Fibroblast of mammary gland (primary cell): ENCODE results near the gene NEDD1.

Experiments used
- DNase-seq: peaks from one replicate; pipeline ENCODE4 v3.0.0-alpha.2; 2010; ENCODE audit warnings: low read depth
- H3K4me3 ChIP-seq: 2 replicates; pipeline ENCODE4 v1.5.1; 2011; ENCODE audit warnings: low read depth, mild to moderate bottlenecking, low read length, moderate library complexity; ENCODE audit not compliant: control insufficient read depth
- CTCF ChIP-seq: conservative IDR thresholded peaks from 2 replicates; pipeline ENCODE4 v1.5.1; 2011; ENCODE audit warnings: low read depth, low read length, inconsistent platforms; ENCODE audit not compliant: control insufficient read depth, insufficient read depth

The NEDD1 gene, protein sequence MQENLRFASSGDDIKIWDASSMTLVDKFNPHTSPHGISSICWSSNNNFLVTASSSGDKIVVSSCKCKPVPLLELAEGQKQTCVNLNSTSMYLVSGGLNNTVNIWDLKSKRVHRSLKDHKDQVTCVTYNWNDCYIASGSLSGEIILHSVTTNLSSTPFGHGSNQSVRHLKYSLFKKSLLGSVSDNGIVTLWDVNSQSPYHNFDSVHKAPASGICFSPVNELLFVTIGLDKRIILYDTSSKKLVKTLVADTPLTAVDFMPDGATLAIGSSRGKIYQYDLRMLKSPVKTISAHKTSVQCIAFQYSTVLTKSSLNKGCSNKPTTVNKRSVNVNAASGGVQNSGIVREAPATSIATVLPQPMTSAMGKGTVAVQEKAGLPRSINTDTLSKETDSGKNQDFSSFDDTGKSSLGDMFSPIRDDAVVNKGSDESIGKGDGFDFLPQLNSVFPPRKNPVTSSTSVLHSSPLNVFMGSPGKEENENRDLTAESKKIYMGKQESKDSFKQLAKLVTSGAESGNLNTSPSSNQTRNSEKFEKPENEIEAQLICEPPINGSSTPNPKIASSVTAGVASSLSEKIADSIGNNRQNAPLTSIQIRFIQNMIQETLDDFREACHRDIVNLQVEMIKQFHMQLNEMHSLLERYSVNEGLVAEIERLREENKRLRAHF

GRCh38 chr12:96906849-96907670, at the start of gene NEDD1:
Gene NEDD1, plus strand, starts transcription at chr12:96907257. Its CDS starts 2,503 bp downstream, at chr12:96909760.
- TF ChIP-seq CTCF = no peak
- H3K4me3 ChIP-seq = peak within 1 kb of the TSS; percentile 89
- peak; percentile 59 for DNase-seq

GRCh38 chr12:96858162-96858561, 48.9 kb upstream of the NEDD1 start:
- no peak for DNase-seq
- no peak for TF ChIP-seq CTCF
- H3K4me3 ChIP-seq = no peak overlapping the region

DNA sequence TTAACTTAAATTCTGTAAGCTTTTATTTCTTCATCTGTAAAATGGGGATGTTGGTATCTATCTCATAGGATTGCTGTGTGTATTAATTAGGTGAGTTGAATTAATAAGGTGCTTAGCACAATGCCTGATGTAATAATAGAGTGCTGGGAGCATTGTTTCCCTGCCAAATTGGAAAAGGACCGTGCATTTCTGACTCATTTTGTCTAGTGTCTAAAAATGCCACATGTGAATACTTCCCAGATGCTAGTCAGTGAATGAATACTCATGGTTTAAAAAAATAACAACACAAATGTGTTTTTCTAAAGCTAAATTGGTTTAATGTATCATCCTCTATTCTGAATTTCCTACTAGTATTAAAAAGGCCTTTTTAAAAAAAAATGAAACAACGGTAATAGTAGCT, 45.4 kb upstream of the NEDD1 start:
- peak; percentile 14 for DNase-seq
- H3K4me3 ChIP-seq = no peak overlapping the region
- no peak for TF ChIP-seq CTCF

DNA sequence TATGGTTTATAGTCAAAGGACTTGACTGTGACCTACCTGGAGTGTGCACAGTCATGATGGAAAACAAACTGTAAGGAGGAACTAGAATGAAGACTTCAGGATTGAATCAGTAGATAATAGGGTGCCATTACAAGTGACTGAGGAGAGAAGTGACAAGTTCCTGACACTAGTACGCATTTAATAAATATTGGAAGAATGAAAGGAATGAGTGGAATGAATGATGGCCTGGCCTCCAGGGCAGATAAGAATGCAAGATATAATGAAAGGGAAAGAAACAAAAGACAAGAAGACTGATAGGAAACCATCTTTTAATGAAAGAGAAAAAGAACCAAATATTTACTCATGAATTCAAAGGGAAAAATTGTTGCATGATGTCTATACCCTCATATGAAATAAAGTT, 44.7 kb upstream of the NEDD1 start:
- DNase-seq = no peak
- TF ChIP-seq CTCF = no peak
- H3K4me3 ChIP-seq = no peak overlapping the region

DNA sequence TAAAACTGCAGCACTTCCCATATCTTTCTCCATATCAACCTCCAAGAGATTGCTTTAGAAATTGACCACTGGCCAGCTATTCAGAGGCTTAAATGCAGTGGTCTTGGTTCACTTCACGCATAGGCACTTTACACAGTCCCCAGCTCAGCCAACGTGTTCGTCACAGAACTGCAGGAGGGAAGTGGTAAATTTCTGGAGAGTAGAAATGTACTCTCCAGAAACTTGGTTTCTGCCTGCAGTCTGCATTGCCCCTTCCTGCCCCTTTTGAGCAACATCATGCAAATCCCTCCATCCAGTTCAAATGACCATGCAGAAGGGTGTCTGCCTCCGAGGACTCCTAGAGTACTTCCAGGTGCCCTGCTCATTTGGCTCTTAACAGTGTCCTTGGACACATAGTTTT, 42.7 kb upstream of the NEDD1 start:
- TF ChIP-seq CTCF = no peak
- H3K4me3 ChIP-seq = no peak overlapping the region
- DNase-seq = no peak

GRCh38 chr12:96866801-96867590, 40.1 kb upstream of the NEDD1 start:
- no peak for TF ChIP-seq CTCF
- no peak overlapping the region for H3K4me3 ChIP-seq
- DNase-seq = no peak
